SU-DHL-6 (cell line): Measurements from ENCODE around the gene TSHZ3.

Experiments used
- CTCF ChIP-seq: fragments of 200-600 bp; sonication (generic); IDR thresholded peaks from one replicate; pipeline ENCODE4 v1.5.1; 2017; ENCODE audit warnings: antibody characterized with exemption, mild to moderate bottlenecking, low read length, moderate library complexity; ENCODE audit not compliant: insufficient read depth, poor library complexity, severe bottlenecking
- EZH2phosphoT487 ChIP-seq: fragments of 200-600 bp; sonication (generic), shearing (Covaris generic); conservative IDR thresholded peaks from 2 replicates; pipeline ENCODE4 v1.6.1; 2018; ENCODE audit warnings: mild to moderate bottlenecking, antibody characterized with exemption, low read length, moderate library complexity, mixed read lengths

- TF ChIP-seq CTCF: no peak
- no peak for TF ChIP-seq EZH2phosphoT487
These were observed 93.9 kb downstream of the TSHZ3 start for GRCh38 chr19:31255174-31255799.
